ENCODE data around the gene LAMA5.

LAMA5 gene

GRCh38 chr20:62317167-62317655 is 49.9 kb downstream of the LAMA5 start:
- DNase-seq (ENCODE audit: low read depth in 2 of 2), result no peak

DNA sequence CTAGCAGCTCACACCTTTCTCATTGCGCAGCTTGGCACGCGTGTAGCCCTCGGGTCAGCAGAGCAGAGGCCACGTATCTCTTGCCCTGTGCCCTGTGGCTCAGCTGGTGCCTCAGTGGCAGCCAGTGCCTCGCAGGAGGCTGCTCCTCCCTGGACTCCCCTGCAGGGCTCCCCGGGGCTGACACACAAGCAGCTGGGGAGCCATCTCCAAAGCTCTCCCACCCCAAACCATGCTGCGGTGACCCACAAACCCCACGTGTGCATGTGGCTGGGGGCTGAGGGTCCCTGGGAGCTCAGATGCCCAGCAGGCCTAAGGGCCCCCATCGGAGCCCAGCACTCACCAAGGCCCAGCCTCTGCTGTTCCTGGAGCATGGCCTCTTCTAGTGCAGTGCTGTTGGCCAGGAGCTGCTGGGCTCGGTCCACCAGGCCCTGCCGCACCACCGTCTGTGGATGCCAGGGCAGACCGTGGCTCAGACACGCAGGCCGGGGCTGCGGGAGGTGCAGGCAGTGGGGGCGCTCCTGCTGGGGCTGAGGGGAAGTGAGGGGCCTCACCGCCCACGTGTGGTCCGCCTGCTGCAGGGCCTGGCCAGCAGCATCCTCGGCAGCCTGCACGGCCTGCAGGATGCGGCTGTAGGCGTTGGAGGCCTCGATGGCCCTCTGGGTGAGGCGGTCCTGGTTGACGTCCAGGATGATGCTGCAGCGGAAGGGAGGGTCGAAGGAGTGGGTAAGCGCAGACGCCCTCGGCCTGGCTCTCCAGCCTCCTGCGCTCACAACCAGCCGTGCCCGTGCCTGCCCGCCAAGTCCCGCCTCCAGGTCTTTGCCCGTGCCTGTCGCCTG is 50.6 kb downstream of the LAMA5 start:
- DNase-seq (ENCODE audit: low read depth in 2 of 2), result no peak

DNA sequence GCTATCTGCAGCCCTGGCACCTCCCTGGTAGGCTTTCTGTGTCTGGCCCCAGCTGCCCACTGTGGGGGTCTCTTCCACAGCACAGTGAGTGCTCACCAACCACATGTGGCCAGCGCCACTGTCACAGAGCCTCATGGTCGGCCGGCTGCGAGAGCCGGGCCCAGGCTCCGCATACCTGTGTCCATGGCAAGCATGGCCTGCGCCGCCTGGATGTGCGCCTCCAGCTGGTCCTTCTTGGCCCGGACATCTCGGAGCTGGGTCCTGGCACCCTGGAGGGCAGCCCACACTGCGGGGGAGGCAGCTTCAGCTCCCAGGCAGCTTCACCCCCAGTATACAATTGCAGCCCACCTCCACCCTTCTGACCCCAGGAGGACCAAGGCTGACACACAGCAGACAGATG is 51.3 kb downstream of the LAMA5 start:
- DNase-seq (ENCODE audit: low read depth in 2 of 2), result no peak

GRCh38 chr20:62314711-62315302 is 52.3 kb downstream of the LAMA5 start:
- no peak for DNase-seq (ENCODE audit: low read depth in 2 of 2)

GRCh38 chr20:62314339-62314638 is 52.8 kb downstream of the LAMA5 start:
- DNase-seq (ENCODE audit: low read depth in 2 of 2), result no peak

DNA sequence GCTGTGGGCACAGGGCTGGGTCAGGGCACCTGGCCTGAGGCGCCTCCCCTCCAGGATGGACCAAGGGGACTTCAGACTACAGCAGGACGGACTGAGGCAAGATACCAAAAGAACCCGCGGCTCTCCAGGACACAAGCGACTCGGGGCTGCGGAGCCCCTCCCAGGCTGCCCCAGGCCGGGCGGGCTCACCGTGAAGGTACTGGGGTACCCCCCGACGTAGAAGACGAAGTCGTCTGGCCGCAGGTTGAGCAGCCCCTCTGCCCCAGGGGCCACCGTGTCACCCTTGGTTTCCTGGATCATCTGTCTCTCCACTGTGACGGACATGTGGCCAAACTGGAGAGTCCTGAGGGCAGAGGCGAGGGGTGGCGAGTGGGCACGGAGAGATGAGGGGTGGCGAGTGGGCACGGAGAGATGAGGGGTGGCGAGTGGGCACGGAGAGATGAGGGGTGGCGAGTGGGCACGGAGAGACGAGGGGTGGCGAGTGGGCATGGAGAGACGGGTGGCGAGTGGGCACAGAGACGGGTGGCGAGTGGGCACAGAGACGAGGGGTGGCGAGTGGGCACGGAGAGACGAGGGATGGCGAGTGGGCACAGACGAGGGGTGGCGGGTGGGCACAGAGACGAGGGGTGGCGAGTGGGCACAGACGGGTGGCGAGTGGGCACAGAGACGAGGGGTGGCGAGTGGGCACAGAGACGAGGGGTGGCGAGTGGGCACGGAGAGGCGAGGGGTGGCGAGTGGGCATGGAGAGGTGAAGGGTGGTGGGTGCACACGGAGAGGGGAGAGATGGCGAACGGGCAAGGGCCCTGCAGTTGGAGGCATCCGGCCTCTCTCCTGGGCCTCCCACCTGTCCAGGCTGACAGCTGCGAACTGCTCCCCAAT is 53.4 kb downstream of the LAMA5 start:
- no peak for DNase-seq (ENCODE audit: low read depth in 2 of 2)

DNA sequence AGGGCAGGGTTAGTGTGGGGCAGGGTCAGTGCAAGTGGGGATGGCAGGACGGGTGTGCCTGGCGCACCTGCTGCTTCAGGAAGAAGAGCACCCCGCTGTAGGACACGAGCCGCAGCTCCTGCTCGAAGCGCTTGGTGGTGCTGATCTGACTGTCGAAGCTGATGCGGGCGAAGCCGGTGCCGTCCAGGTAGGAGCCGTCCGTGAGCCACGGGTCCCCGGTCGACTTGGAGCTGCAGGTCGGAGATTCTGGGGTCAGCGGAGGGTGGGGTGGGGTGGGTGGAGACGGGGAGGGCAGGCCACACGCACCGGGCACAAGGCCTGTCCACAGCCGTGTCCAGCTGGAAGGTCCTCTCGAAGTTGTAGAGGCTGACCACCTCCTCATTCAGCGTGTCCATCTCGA is 54.1 kb downstream of the LAMA5 start:
- DNase-seq (ENCODE audit: low read depth in 2 of 2), result no peak

DNA sequence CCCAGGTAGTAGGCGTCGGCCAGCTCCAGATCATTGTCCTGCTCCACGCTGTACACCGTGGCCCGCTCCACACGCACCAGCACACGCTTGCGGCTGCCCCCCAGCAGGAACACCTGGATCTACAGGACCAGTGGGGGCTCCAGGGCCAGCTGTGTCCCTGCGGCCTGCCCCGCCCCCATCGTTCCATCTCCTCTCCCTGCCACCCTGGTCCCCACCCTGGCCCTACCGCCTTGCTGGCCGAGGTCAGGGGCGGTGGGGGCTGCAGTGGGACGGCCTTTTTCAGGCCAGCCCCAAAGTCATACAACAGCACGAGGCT is 54.5 kb downstream of the LAMA5 start:
- no peak for DNase-seq (ENCODE audit: low read depth in 2 of 2)

DNA sequence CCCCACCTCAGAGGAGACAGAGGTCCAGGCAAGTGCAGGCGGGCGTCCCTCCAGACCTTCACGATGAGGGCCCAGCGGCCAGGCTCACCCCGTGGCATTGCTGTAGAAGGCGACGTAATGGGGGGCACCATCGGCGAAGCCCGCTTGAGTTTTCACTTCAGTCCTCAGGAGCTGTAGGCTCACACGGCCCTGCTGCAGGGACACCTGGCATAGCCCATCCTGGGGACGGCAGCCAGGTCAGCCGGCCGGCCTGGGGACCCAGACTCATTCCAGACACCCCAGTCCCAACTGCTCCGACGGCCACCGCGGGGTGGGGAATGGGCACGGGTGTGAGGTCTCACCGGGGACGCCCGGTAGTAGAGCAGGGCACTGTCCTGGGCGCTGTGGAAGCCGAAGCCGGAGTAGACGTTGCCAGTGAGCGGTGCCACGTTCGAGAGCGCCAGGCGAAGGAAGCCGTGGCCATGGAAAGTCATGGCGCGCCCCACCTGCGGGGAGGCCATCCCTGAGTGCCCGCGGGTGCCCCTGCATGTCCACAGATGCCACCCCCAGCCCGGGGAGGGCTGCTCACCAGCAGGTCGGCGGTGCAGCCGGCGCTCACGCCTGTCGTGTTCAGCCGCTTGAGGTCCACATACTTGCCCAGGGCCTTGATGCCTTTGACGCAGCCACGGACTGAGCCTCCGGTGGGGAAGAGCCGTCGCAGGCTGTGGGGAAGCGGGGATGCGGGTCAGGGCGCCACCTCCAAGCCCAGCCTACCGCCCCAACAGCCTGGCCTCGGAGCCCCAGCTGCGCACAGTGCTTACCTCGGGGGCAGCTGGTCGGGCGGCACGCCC is 55.1 kb downstream of the LAMA5 start:
- DNase-seq (ENCODE audit: low read depth in 2 of 2), result no peak

- DNase-seq (ENCODE audit: low read depth in 2 of 2), result no peak
These were observed 56.0 kb downstream of the LAMA5 start for GRCh38 chr20:62311150-62311549.

- DNase-seq (ENCODE audit: low read depth in 2 of 2), result no peak
These were observed 56.4 kb downstream of the LAMA5 start for GRCh38 chr20:62310757-62311121.

GRCh38 chr20:62309947-62310756 is 57.0 kb downstream of the LAMA5 start:
- no peak for DNase-seq (ENCODE audit: low read depth in 2 of 2)

- DNase-seq (ENCODE audit: low read depth in 2 of 2), result no peak
These were observed 57.7 kb downstream of the LAMA5 start for GRCh38 chr20:62309198-62309944.

DNA sequence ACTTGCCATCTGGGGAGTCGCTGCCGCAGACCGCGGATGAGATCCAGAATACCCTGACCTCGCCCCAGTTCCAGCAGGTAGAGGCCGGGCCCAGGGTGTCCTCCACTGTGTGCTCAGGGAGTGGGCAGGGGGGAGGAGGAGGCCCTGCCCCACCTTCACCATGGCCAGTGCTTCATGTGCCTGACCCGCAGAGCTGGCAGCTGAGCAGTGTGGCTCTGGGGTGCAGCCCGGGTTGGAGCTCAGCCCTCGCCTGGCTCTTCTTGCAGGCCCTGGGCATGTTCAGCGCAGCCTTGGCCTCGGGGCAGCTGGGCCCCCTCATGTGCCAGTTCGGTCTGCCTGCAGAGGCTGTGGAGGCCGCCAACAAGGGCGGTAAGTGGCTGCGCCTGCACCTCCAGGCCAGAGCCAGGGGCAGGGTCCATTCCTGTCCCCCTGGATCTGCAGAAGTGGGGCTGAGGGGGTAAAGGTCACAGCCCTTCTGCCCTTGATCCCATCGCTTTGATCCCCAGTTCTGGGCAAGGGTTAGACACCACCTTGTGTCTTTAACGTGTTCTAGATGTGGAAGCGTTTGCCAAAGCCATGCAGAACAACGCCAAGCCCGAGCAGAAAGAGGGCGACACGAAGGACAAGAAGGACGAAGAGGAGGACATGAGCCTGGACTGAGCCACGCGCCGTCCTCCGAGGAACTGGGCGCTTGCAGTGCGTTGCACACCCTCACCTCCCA is 58.9 kb downstream of the LAMA5 start:
- no peak for DNase-seq (ENCODE audit: low read depth in 2 of 2)

DNA sequence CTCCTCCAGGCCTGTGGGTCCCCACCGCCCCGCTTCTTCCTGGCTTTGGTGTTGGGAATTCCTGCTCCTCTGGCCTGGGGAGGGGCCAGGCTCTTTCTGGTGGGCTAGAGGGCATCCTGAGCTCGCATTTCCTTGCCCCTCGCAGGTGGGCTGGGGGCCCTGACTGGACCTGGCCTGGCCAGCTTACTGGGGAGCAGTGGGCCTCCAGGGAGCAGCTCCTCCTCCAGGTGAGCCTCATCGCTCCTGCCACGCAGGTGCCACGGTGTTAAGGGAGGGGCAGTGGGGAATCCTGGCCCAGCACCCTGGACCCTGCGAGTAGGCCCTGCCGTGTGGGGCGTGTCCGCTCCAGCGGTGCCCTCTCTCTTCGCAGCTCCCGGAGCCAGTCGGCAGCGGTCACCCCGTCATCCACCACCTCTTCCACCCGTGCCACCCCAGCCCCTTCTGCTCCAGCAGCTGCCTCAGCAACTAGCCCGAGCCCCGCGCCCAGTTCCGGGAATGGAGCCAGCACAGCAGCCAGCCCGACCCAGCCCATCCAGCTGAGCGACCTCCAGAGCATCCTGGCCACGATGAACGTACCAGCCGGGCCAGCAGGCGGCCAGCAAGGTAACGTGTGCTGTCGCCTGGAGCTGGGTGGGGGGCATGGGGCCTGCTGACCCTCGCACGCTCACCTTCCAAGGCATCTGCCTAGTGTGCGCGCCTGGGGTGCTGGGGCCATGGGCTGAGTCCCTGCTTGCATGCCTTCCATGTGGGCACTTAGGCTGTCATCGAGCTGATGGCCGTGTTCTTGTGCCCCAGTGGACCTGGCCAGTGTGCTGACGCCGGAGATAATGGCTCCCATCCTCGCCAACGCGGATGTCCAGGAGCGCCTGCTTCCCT is 59.6 kb downstream of the LAMA5 start:
- DNase-seq (ENCODE audit: low read depth in 2 of 2), result no peak

DNA sequence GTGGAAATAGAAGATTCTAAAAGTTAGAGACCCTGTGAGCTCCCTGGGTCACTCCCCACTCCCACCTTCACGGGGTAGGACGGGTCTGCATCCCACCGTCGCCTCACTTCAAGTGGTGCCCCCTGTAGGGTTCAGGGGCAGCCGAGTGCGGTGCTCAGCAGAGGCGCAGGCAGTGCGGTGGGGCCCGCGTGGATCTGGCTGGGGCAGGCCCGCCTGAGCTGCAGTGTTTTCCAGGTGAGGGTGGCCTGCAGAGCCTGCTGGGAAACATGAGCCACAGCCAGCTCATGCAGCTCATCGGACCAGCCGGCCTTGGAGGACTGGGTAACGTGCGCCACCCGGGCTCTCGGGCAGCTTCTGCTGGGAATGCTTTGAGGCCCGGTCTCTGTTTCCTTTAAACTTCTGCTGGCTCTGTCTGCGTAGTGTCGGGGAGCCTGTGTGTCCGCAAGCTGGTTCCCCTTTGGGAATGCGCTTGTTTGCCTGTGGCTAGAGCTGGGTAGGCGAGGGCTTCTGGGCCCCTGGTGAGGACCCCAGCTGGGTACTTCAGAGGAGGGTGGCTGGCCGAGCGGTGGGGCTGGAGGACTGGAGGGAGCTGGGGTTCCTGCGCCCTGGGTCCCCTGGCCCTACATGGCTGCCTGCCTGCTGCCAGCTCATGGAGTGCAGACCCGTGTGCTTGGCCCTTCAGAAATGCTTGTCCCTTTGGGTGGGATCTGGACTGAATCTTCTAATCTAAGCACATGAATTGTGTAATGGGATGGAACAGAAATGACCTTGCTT is 60.5 kb downstream of the LAMA5 start:
- no peak for DNase-seq (ENCODE audit: low read depth in 2 of 2)

DNA sequence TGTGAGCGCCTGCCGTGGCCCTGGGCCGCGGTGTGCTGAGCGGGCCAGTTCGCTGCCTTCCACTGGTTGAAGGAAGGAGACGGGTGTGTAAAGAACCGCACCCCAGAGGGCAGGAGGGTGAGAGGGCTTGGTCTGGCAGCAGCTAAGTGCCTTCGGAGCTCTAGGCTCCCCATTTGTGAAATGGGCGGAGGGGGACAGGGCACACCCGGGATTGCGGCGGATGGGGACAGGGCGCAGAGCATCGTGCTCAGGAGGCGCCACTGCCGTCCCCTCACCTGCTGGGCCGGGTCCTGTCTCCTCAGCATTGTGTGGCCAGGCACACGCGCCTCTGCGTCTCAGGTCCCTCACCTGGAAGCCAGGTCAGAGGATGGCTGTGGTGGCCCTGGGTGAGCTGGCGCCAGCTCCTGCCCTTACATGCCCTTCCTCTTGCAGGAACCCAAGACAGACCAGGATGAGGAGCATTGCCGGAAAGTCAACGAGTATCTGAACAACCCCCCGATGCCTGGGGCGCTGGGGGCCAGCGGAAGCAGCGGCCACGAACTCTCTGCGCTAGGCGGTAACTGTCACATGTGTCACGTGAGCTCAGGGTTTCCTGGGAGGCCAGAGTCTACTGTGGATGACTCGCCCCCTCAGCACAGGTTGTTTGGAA is 61.2 kb downstream of the LAMA5 start:
- DNase-seq (ENCODE audit: low read depth in 2 of 2), result no peak

Data from fibroblast of skin of left biceps (primary cell).